Cardiac fibroblast (primary cell): ENCODE results near the gene ANKS1B.

Source experiments
- DNase-seq, 2 donors: peaks; one replicate each; pipeline versions ENCODE4 v3.0.0 to v3.0.0-alpha.2; 2010; ENCODE audit warnings: low read depth in 2 of 2
- H3K4me3 ChIP-seq, 2 donors: replicated peaks in 1 of 2; 1 replicate in 1 of 2; 2 replicates in 1 of 2; pipeline ENCODE4 v1.5.1; 2011; ENCODE audit warnings: low read depth in 2 of 2, low read length in 2 of 2, mild to moderate bottlenecking in 2 of 2, moderate library complexity in 1 of 2
- TF ChIP-seq, protein P1 (sequence below): IDR thresholded peaks from one replicate; pipeline ENCODE4 v1.5.1; 2011; ENCODE audit warnings: low read depth, mild to moderate bottlenecking, low read length, inconsistent platforms

Gene ANKS1B

DNA sequence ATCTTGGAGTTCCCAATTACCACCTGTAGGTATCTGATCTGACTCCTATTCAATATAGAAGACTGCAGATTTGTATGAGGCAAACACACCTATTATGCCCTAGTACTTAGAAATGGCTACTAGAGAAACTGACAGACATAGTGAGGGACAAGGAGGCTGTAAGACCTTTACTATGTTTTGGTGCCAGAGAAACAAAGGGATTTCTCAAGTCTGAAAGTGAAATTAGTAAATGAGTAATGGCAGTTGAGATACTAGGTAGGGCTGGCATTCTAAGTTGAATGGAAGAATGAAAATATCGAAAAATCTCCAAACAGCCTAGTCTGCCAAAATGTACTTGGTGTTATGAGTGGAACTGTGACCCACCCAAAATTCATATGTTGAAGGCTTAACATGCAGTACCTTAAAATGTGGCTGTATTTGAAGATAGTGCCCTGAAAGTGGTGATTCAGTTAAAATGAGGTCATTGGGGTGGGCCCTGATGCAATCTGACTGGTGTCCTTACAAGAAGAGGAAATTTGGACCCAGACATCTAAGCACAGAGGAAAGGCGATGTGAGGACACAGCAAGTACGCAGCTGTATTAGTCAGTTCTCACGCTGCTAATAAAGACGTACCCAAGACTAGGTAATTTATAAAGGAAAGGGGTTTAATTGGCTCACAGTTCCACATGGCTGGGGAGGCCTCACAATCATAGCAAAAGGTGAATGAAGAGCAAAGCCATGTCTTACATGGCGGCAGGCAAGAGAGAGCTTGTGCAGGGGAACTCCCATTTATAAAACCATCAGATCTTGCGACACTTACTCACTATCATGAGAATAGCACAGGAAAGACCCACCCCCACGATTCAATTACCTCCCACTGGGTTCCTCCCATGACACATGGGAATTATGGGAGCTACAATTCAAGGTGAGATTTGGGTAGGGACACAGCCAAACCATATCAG is 1212.7 kb downstream of the ANKS1B start:
- TF ChIP-seq, protein P1, sequence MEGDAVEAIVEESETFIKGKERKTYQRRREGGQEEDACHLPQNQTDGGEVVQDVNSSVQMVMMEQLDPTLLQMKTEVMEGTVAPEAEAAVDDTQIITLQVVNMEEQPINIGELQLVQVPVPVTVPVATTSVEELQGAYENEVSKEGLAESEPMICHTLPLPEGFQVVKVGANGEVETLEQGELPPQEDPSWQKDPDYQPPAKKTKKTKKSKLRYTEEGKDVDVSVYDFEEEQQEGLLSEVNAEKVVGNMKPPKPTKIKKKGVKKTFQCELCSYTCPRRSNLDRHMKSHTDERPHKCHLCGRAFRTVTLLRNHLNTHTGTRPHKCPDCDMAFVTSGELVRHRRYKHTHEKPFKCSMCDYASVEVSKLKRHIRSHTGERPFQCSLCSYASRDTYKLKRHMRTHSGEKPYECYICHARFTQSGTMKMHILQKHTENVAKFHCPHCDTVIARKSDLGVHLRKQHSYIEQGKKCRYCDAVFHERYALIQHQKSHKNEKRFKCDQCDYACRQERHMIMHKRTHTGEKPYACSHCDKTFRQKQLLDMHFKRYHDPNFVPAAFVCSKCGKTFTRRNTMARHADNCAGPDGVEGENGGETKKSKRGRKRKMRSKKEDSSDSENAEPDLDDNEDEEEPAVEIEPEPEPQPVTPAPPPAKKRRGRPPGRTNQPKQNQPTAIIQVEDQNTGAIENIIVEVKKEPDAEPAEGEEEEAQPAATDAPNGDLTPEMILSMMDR: no peak
- no peak for DNase-seq
- H3K4me3 ChIP-seq: no peak overlapping the region

DNA sequence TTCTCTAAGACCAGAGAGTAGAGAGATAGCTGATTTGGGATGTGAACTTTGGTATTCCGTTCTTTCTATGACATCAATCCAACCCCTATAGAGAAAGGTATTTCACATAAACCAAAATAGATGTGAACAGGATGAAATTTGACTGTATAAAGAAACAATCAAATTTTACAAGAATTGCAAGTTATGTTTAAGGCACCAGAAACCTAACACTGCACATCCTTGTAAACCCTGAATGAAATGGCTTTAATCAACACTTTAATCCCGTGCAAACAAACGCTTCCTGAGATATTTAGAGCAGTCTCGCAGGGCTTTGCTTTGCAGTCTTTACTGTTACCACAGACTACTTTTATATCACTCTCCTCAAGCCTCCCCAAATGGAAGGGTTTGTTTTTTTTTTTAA is 1214.5 kb downstream of the ANKS1B start:
- no peak overlapping the region for H3K4me3 ChIP-seq
- TF ChIP-seq, protein P1: no peak

DNA sequence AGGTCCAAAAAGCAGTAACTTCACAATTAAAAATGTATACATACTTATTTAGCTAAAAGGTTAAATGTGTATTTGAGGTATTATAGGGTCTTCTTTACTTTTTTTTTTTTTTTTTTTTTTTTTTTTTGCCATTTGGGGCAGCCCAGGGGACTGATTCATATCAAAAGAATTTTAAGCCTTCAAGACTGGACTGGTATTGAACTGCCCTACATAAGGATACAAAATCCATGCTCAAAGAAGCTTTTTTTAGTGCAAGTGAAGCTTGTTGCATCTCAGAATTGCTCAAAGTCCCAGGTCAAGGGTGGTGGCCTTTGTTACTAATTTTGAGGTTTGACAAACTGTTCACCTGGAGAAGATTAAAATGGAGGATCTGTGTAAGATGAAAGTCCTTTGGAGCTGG is 1215.7 kb downstream of the ANKS1B start:
- DNase-seq: peak in 1 of 2 donors; percentile 9
- TF ChIP-seq, protein P1: no peak

More for the DNA sequence above, 1214.5 kb downstream of the ANKS1B start:
- no peak for DNase-seq

DNA sequence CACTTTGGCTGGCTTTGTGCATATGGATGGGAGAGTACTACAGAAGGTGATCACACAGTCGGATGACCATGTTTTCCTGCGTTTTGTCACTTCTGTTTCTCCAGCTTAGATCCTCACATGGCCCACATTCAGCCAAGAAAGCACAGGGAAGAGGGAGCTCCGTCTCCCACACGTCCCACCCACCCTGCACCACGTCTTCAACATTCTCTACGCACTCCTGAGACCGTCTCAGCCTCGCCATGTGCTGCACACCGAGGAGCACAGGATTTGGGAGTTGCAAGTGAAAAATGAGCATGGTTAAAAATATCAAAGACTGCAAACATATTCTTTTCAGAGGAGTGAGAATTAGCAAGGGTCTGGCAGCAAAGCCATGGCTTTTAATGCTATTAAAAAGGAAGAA is 1217.5 kb downstream of the ANKS1B start:
- TF ChIP-seq, protein P1: no peak
- H3K4me3 ChIP-seq: no peak overlapping the region

More for the DNA sequence above, 1215.7 kb downstream of the ANKS1B start:
- no peak overlapping the region for H3K4me3 ChIP-seq

DNA sequence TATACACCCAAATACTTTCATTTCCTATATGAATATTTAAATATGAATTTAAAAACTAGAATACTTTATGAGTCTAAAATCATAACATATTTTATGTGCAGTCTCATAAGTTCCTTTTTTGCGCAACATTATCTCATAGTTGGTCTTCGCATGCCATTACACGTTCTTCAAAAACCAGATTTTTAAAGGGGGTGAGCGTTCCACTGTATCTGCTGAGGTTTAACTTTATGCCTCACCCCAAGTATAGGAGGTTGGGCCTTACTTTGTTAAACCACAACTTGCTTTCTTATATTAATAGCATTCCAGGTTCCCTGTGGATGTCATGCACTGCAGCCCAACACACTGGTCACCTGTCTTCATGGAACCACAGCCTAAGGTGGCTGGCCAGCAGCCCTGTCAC is 1221.1 kb downstream of the ANKS1B start:
- TF ChIP-seq, protein P1: no peak
- H3K4me3 ChIP-seq: no peak overlapping the region
- no peak for DNase-seq

More for the DNA sequence above, 1217.5 kb downstream of the ANKS1B start:
- no peak for DNase-seq

- DNase-seq: peak; percentile 18 to 40
- TF ChIP-seq, protein P1: no peak
- no peak overlapping the region for H3K4me3 ChIP-seq
Observed at GRCh38 chr12:98758331-98758730, 1226.4 kb downstream of the ANKS1B start.
